ENCODE measurements around the gene TKTL1.

TKTL1 gene

GRCh38 chrX:154370300-154371016, 74.9 kb downstream of the TKTL1 start:
- peaks cover 15% of the 10 kb centered on the region for H3K36me3 Mint-ChIP-seq (ENCODE audit: low read depth)
- H3K4me1 Mint-ChIP-seq (ENCODE audit: low read depth), result peaks cover 22% of the 10 kb centered on the region
- H3K4me3 Mint-ChIP-seq, result peak overlapping the region; percentile 90
- peak overlapping the region; percentile 88 for H3K27ac Mint-ChIP-seq
- H3K9me3 Mint-ChIP-seq, result no peaks in the 10 kb centered on the region
- no peaks in the 10 kb centered on the region for H3K27me3 Mint-ChIP-seq (ENCODE audit: low read depth)

GRCh38 chrX:154371017-154371788, 75.6 kb downstream of the TKTL1 start:
- Mint-ChIP-seq H3K9me3 (no peaks in the 10 kb centered on the region), H3K4me1 (ENCODE audit: low read depth) (peaks cover 20% of the 10 kb centered on the region), H3K4me3 (peak overlapping the region; percentile 82), H3K36me3 (ENCODE audit: low read depth) (peaks cover 13% of the 10 kb centered on the region), H3K27ac (peak overlapping the region; percentile 81), H3K27me3 (ENCODE audit: low read depth) (no peaks in the 10 kb centered on the region)

DNA sequence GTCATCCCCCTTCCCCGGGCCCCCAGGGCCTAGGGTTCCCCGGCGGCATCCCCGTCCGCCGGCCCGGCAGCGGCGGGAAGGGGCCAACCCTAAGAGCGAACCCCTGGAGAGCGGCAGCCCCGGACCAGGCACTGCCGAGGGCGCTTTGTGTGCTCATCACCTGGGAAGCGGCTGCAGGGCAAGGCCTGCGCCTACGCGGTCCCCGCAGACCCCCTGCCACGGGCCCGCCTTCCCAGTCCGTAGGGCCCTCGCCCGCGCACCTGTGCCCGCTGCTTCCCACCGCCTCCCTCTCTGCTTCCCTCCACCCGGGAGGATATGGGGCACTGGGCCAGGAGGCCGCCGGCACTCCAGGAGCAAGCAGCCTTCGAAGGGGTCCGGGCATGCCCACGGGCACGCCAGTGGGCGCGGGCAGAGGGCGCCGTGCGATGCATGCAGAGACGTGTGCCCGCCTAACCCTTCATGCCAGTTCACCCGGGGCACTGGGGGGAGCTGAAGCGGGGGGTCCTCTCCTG, 76.2 kb downstream of the TKTL1 start:
- Mint-ChIP-seq H3K27me3 (ENCODE audit: low read depth) (no peaks in the 10 kb centered on the region), H3K27ac (no peak overlapping the region), H3K4me3 (peak overlapping the region; percentile 81), H3K36me3 (ENCODE audit: low read depth) (peaks cover 13% of the 10 kb centered on the region), H3K4me1 (ENCODE audit: low read depth) (peaks cover 20% of the 10 kb centered on the region), H3K9me3 (no peaks in the 10 kb centered on the region)

DNA sequence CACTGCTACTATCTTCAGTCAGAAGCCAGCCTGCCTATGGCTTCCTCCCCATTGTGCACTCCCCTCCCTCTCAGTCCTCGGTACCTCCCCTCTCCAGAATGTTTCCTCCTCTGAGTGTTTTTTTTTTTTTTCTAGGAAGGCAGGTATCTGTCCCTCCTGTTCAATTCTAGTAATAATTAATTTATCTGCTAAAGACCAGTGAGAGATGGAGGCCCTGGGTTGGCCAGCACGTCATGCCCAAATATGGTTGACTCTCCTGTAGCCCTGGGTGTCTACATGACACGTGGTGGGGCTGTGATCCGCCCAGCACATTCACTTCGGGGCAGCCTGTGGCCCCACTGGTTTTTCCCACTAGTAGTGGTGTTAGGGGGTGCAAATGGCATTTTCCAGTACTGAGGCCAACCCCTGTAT, 77.0 kb downstream of the TKTL1 start:
- Mint-ChIP-seq H3K36me3 (ENCODE audit: low read depth) (peaks cover 11% of the 10 kb centered on the region), H3K9me3 (no peaks in the 10 kb centered on the region), H3K27ac (peak overlapping the region; percentile 92), H3K4me3 (peak overlapping the region; percentile 81), H3K27me3 (ENCODE audit: low read depth) (no peaks in the 10 kb centered on the region), H3K4me1 (ENCODE audit: low read depth) (peaks cover 24% of the 10 kb centered on the region)

- no peaks in the 10 kb centered on the region for H3K27me3 Mint-ChIP-seq (ENCODE audit: low read depth)
- H3K9me3 Mint-ChIP-seq, result no peaks in the 10 kb centered on the region
- H3K36me3 Mint-ChIP-seq (ENCODE audit: low read depth), result peaks cover 7% of the 10 kb centered on the region
- peak overlapping the region; percentile 74 for H3K4me3 Mint-ChIP-seq
- peak overlapping the region; percentile 31 for H3K27ac Mint-ChIP-seq
- peaks cover 16% of the 10 kb centered on the region for H3K4me1 Mint-ChIP-seq (ENCODE audit: low read depth)
Observed at GRCh38 chrX:154373340-154374306, 78.0 kb downstream of the TKTL1 start.

- peaks cover 16% of the 10 kb centered on the region for H3K4me1 Mint-ChIP-seq (ENCODE audit: low read depth)
- H3K36me3 Mint-ChIP-seq (ENCODE audit: low read depth), result peaks cover 7% of the 10 kb centered on the region
- no peaks in the 10 kb centered on the region for H3K9me3 Mint-ChIP-seq
- H3K27ac Mint-ChIP-seq, result peak within 1 kb of the TSS; percentile 31
- H3K4me3 Mint-ChIP-seq, result peak within 1 kb of the TSS; percentile 74
- H3K27me3 Mint-ChIP-seq (ENCODE audit: low read depth), result no peaks in the 10 kb centered on the region
Observed at GRCh38 chrX:154374313-154375155, 78.9 kb downstream of the TKTL1 start, which contains the start of gene FLNA. Gene FLNA, minus strand, starts transcription at chrX:154374634. Its CDS starts 3,389 bp downstream, at chrX:154371245.

- Mint-ChIP-seq H3K4me1 (ENCODE audit: low read depth) (peaks cover 20% of the 10 kb centered on the region), H3K36me3 (ENCODE audit: low read depth) (peaks cover 5% of the 10 kb centered on the region), H3K9me3 (no peaks in the 10 kb centered on the region), H3K27me3 (ENCODE audit: low read depth) (no peaks in the 10 kb centered on the region), H3K27ac (no peak overlapping the region), H3K4me3 (peak overlapping the region; percentile 17)
Observed at GRCh38 chrX:154375156-154375504, 79.5 kb downstream of the TKTL1 start.

DNA sequence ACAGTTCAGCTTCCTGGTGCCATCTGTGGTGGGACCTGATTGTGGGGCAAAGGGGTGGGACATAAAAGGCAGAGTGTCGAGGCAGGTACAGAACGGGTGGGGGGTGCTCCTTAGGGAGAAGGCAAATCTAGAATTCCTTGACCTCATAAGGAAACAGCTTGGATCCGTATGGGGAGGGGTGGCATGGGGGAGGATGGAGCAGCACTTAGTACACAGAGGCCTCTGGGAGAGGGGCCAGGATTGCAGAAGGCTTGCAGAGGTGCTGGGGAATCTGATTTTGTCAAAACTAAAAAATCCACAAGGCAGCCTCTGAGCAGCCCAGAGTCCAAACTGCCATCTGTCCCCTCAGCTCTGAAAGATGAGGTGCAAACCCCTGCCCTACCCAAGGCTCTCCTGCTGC, 81.2 kb downstream of the TKTL1 start:
- Mint-ChIP-seq H3K4me3 (no peak overlapping the region), H3K36me3 (ENCODE audit: low read depth) (peaks cover 7% of the 10 kb centered on the region), H3K27me3 (ENCODE audit: low read depth) (no peaks in the 10 kb centered on the region), H3K4me1 (ENCODE audit: low read depth) (peaks cover 27% of the 10 kb centered on the region), H3K9me3 (no peaks in the 10 kb centered on the region), H3K27ac (no peak overlapping the region)

- peaks cover 7% of the 10 kb centered on the region for H3K36me3 Mint-ChIP-seq (ENCODE audit: low read depth)
- H3K4me1 Mint-ChIP-seq (ENCODE audit: low read depth), result peaks cover 20% of the 10 kb centered on the region
- peak overlapping the region; percentile 60 for H3K4me3 Mint-ChIP-seq
- H3K27ac Mint-ChIP-seq, result peak overlapping the region; percentile 78
- H3K27me3 Mint-ChIP-seq (ENCODE audit: low read depth), result no peaks in the 10 kb centered on the region
- no peaks in the 10 kb centered on the region for H3K9me3 Mint-ChIP-seq
Observed at GRCh38 chrX:154378059-154378798, 82.6 kb downstream of the TKTL1 start.

DNA sequence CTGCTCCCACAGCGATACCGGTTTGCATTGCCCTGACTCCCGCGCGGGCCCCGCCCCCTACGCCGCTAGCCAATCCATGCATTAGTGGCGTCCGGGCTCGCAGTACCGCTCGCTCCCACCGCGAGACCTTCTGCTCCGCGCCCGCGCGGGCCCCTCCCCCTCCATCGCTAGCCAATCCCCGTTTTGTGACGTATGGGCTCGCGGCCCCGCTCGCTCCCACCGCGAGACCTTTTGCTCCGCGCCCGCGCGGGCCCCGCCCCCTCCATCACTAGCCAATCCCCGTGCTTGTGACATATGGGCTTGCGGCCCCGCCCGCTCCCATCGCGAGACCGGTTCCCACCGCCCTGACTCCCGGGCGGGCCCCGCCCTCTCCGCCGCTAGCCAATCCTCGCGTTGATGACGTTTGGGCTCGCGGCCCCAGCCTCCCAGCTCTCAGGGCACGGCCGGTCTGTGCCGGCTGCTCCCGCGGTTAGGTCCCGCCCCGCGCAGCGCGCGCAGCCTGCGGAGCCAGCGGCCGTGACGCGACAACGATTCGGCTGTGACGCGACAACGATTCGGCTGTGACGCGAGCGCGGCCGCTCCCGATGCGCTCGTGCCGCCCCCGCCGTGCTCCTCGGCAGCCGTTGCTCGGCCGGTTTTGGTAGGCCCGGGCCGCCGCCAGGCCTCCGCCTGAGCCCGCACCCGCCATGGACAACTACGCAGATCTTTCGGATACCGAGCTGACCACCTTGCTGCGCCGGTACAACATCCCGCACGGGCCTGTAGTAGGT, 83.4 kb downstream of the TKTL1 start, which contains the start of gene EMD:
TSS of gene EMD (plus strand) at position 497 of the 770 bp plus-strand sequence. CDS start at position 687, 190 bp downstream.
- Mint-ChIP-seq H3K27ac (peak within 1 kb of the TSS; percentile 80), H3K27me3 (ENCODE audit: low read depth) (no peaks in the 10 kb centered on the region), H3K4me1 (ENCODE audit: low read depth) (peaks cover 17% of the 10 kb centered on the region), H3K4me3 (peak within 1 kb of the TSS; percentile 82), H3K9me3 (no peaks in the 10 kb centered on the region), H3K36me3 (ENCODE audit: low read depth) (peaks cover 7% of the 10 kb centered on the region)

DNA sequence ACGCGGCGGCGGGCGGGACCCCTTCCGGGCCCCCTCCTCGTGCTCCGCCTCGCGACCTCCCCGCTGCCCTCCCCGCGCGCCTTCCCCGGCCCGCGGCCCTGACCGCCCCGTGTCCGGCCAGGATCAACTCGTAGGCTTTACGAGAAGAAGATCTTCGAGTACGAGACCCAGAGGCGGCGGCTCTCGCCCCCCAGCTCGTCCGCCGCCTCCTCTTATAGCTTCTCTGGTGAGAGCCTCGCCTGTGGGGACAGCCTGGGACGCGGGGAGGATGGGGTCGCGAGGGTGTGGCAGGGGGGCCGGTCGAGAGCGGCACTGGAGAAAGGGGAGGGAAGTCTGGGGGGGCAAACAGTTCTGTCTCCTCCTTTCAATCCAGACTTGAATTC, 84.0 kb downstream of the TKTL1 start:
- Mint-ChIP-seq H3K27ac (peak overlapping the region; percentile 80), H3K27me3 (ENCODE audit: low read depth) (no peaks in the 10 kb centered on the region), H3K36me3 (ENCODE audit: low read depth) (peaks cover 7% of the 10 kb centered on the region), H3K4me3 (peak overlapping the region; percentile 82), H3K9me3 (no peaks in the 10 kb centered on the region), H3K4me1 (ENCODE audit: low read depth) (peaks cover 17% of the 10 kb centered on the region)

All from T-helper 1 cell treated with Interleukin-12 subunit alpha and Interleukin-12 subunit beta and Interleukin-4 antibody, amounts not matched to agents 30 μg/mL and 1 μg/mL, for 36 hours (primary cell).